ENCODE data around the gene RNLS.

Gene RNLS

DNA sequence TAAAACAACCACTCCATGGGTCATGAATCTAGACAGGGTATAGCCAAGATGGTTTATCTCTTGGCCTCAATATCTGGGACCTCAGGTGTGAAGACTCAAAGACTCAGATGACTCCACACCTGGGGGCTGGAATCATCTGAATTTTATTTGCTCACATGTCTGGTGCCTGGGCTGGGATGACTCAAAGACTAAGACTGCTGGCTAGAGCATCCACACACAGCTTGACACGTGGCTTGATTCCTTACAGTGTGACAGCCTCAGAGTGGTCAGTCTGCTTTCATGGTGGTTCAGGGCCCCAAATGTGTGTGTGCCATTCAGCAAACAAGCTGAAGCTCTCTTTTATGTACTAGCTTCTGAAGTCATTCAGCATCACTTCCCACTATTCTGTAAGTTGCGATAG lies 333.7 kb downstream of the RNLS start:
- no peak overlapping the region for H3K4me3 ChIP-seq (ENCODE audit: low read depth, low read length)
- TF ChIP-seq, protein P1, sequence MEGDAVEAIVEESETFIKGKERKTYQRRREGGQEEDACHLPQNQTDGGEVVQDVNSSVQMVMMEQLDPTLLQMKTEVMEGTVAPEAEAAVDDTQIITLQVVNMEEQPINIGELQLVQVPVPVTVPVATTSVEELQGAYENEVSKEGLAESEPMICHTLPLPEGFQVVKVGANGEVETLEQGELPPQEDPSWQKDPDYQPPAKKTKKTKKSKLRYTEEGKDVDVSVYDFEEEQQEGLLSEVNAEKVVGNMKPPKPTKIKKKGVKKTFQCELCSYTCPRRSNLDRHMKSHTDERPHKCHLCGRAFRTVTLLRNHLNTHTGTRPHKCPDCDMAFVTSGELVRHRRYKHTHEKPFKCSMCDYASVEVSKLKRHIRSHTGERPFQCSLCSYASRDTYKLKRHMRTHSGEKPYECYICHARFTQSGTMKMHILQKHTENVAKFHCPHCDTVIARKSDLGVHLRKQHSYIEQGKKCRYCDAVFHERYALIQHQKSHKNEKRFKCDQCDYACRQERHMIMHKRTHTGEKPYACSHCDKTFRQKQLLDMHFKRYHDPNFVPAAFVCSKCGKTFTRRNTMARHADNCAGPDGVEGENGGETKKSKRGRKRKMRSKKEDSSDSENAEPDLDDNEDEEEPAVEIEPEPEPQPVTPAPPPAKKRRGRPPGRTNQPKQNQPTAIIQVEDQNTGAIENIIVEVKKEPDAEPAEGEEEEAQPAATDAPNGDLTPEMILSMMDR (IDR thresholded peaks at IDR 0.05; ENCODE audit: low read depth, low read length), result no peak

DNA sequence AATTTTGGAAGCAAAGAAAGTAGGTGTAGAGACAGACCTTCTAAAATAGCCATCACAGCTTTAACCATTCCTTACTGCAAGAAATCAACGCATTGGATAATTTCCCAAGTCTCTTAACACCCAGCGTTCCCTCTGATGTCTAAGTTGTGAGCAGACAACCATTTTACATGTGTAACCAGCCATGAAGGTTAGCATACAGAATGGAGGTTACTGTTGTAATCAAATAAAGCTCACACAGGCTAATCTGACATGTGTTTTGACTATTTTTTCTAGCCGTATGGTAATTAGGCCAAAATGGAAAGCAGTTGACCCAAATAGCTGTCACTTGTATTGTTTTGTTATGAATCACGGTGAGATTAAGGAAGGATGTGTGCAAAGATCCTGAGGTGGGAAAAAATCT lies 336.4 kb downstream of the RNLS start:
- TF ChIP-seq, protein P1 (IDR thresholded peaks at IDR 0.05; ENCODE audit: low read depth, low read length), result no peak
- H3K4me3 ChIP-seq (ENCODE audit: low read depth, low read length), result no peak overlapping the region

GRCh38 chr10:88245974-88246511 lies 337.1 kb downstream of the RNLS start:
- no peak overlapping the region for H3K4me3 ChIP-seq (ENCODE audit: low read depth, low read length)
- TF ChIP-seq, protein P1 (IDR thresholded peaks at IDR 0.05; ENCODE audit: low read depth, low read length), result no peak

DNA sequence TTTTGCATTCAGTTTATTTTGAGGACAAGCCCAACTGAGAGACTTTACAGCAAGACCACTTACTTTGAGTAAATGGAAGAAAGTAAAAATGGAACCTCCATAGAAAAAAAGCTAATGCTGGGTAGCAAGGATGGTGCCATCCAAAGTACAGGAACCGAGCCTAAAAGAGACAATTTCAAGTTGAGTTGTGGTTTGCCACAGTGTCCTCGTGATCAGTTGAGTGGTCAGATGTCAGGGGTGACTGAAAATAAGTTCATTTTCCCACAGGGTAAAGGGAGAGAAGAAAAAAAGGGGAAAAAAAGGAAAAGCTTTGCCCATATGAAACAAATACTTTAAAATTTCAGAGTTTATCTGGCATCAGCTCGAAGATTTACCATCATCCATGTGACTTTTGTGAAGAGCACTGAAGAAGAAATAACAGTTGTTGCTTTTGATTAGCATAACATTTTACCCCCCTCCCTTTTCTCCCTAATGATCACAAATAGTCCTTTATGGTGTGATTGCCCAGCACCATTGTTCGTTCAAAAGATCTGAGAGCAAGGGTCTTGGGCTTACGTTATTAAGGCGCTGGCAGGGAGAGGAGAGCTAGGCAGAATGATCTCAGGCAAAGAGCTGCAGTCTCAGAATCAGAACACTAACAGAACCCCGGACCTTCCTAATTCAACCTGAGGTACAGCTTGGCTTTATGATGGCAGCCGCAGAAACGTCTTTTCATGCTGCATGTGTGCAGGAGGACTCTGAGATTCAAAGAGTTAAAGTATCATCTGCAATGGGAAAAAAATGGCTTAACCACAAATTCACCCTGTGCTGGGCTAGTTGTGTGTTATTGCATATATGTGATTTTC lies 338.1 kb downstream of the RNLS start:
- no peak overlapping the region for H3K4me3 ChIP-seq (ENCODE audit: low read depth, low read length)
- TF ChIP-seq, protein P1 (IDR thresholded peaks at IDR 0.05; ENCODE audit: low read depth, low read length), result no peak

GRCh38 chr10:88243836-88244730 lies 339.0 kb downstream of the RNLS start:
- TF ChIP-seq, protein P1 (IDR thresholded peaks at IDR 0.05; ENCODE audit: low read depth, low read length), result no peak

GRCh38 chr10:88243202-88243744 lies 339.8 kb downstream of the RNLS start:
- TF ChIP-seq, protein P1 (IDR thresholded peaks at IDR 0.05; ENCODE audit: low read depth, low read length), result no peak

More at GRCh38 chr10:88243836-88244730, 339.0 kb downstream of the RNLS start:
- no peak overlapping the region for H3K4me3 ChIP-seq (ENCODE audit: low read depth, low read length)

More at GRCh38 chr10:88243202-88243744, 339.8 kb downstream of the RNLS start:
- no peak overlapping the region for H3K4me3 ChIP-seq (ENCODE audit: low read depth, low read length)

Data from WI38 (cell line).